Activated CD4-positive, CD25-positive, alpha-beta regulatory T cell treated with anti-CD3 and anti-CD28 coated beads, Interleukin-2, amount 50 U/mL, for 72 hours (primary cell): ENCODE data around the gene TNNT2.

Source experiments
- DNase-seq: peaks from one replicate; pipeline ENCODE4 v3.0.0; 2021

Gene TNNT2

GRCh38 chr1:201401700-201402099 is 24.2 kb upstream of the TNNT2 start:
- DNase-seq = no peak

- no peak for DNase-seq
Observed at GRCh38 chr1:201400852-201401230, 23.4 kb upstream of the TNNT2 start.

- no peak for DNase-seq
Observed at GRCh38 chr1:201400212-201400851, 22.9 kb upstream of the TNNT2 start.

- no peak for DNase-seq
Observed at GRCh38 chr1:201399352-201400126, 22.1 kb upstream of the TNNT2 start.

DNA sequence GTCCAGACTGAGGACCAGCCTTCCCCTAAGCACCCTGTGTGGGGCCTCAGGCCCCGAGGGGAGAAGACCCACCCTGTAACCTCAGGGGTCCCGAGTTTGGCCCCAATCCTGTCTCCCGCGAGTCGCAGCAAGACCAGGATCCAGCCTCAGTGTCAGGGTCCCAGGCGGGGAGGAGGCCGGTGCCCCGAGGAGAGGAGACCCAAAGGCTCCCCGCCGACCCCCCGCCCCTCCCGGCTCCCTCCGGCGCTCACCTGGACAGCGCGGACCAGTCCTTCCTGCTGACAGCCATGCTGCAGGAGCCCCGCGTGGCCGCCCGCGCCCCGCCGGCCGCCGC is 21.5 kb upstream of the TNNT2 start, which contains the start of gene LAD1:
Gene LAD1 (minus strand): TSS at position 307 of the 334 bp plus-strand sequence. CDS start 18 bp downstream, at position 289.
- no peak for DNase-seq

DNA sequence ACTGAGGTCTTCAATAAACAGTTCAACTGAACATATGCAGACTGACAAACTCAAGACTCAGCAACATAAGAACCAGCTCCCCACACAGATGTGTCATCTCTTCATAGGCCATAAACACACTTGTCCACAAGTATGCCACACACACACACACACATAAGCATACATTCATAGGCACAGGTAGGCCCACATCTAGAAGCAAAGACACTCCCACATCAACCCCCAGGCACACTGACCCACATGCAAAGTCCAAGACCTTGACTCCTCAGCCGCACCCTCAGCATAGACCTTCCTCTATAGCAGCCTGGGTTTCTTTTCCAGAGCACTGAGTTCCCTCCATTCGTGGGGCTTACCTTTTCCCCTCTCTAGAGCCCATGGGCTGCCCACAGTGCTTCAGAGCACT is 20.2 kb upstream of the TNNT2 start:
- DNase-seq = no peak

GRCh38 chr1:201396861-201397464 is 19.5 kb upstream of the TNNT2 start:
- DNase-seq = no peak

DNA sequence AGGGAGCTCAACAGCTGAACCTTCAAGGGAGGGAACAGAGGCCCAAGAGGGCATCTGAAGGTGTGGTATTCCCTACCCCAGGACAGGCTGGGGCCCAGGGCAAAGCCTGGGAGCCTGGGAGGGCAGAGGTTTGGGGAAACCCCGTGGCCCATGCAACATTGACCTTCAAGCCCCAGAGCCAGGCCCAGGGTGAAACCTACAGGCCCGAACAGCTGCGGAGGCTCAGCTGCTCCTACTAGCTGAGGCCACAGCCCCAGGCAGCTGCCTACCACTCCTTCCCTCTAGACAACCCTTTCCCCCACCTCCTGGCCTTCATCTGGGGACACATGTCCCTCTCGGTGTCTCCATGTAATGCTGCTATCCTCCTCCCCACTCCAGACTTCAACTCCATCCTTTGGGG is 18.5 kb upstream of the TNNT2 start:
- no peak for DNase-seq

- no peak for DNase-seq
Observed at GRCh38 chr1:201394591-201394990, 17.1 kb upstream of the TNNT2 start.

GRCh38 chr1:201393076-201393475 is 15.6 kb upstream of the TNNT2 start:
- no peak for DNase-seq

DNA sequence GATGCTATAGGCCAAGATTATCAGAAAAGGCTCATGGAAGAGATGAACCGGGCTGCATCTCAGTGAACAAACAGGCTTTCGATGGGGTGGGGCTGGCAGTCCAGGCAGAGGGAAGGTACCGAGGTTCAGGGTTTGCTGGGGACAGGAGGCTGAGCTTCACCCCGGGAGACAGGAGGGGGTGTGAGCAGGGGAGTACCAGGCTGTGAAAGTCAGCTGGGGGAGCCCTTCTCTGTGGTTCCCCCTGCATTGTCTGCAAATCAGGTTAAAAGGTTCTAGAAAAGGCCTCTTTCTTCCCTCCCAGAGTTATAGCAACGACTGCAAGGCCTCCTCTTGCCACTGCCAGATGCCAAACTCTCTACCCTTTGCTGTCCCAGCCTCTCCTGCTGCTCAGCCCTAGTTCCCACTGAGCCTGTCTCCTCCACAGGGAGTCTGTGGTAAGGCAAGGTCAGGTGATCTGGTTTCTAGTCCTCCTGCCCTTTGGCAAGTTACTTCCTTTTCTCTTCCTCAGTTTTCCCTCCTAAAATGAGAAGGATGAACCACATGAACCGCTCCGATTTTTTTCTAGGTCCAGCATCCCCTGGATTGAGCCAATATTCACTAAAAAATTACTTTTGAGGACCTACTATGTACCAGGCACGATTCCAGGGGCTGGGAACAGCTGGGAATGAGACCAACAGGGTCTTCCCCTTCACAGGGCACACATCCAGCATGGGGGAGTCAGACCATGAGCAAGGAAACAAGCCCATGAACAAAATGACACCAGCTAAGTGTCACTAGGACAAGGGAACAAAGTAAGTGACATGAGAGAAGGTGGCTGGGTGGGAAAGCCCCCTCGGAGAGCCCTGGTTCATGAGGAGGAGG is 14.4 kb upstream of the TNNT2 start:
- DNase-seq = no peak

DNA sequence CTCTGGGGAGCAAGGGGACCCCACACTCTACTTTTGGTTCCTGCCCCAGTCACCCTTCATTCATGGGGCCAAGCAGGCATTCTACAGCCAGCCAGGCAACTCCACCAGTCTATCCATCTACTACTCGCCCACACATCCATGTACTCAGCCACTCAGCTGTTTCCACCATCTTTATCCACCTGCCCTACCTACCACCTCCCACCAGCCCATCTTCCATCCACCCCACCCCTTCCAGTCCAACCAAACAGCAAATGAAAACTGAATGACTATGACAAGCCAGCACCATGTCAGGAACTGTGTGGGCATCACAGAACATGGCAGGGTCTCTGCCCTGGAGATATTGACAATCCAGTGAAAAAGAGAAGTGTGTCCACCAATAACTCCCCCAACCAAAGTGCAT is 13.7 kb upstream of the TNNT2 start:
- no peak for DNase-seq

DNA sequence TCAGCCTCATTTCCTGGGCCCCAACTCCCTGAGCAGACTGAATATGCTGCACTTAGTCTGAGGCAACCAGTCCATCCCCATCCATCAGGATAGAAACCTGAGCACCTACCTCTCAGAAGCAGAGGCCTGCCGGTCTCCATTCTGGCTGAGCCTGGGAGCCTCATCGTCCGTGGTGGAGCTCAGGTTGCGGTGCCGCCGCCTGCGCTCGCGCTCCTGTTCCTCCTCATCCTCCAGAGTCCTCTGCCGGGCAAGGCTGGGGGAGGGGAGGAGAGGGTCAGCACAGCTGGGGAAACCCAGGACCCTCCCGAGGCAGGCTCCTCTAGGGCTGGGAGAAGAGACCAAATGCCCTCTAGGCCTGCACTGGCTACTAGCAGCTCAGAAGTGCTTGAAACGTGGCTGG is 11.6 kb upstream of the TNNT2 start:
- no peak for DNase-seq

GRCh38 chr1:201386208-201386607 is 8.7 kb upstream of the TNNT2 start:
- DNase-seq = no peak

GRCh38 chr1:201385299-201385891 is 7.9 kb upstream of the TNNT2 start:
- DNase-seq = peak; percentile 55

DNA sequence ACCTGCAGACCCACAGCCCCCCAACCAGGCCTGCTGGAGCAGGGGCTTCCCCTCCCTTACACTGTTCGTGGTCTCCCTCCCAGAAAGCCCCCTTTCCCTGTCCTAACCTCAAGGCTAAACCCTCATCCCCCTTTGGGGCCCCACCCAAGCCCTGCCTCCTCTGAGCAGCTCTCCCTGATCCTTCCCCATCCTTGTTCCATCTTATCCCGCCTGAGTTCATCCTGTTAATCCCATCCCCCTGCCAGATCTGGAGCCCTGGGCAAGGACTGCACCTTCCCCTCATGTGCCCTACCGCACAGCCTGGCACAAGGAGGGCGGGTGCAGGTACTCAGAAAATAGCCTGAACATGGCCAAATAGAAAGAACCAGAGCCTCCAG is 6.9 kb upstream of the TNNT2 start:
- no peak for DNase-seq

DNA sequence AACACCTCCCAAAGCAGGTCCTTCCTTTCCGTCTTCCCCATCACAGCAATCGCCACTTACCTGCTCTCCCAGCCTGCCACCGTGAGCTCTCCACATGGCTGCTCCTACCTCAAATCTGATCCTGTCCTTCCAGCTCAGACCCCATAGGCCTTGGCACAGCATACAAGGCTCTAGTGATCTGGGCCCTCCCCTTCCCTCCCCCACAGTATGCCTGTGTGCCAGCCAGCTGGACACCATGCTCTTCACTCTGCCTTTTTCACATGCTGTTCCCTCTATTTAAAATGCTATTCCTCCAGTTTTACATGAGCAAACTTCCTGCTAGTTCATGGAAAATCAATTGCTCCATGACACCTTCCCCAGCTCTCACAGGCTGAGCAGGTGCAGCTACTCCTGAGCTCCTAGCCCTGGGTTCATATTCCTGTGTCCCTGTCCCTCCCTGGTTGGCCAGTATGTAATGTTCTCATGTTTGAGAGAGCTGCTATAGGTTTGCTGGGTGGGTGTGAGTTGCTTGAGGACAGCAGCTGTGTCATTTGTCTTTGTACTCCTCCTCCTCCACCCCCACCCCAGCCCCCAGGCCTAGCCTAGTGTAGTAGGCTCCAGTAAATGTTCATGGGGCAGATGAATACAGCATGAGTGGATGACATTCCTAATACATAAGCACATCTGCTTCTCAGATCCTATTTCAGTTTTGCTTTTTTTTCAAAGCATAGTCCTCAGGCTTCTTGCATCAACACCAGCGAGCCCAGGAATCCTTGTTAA is 6.3 kb upstream of the TNNT2 start:
- DNase-seq = no peak

DNA sequence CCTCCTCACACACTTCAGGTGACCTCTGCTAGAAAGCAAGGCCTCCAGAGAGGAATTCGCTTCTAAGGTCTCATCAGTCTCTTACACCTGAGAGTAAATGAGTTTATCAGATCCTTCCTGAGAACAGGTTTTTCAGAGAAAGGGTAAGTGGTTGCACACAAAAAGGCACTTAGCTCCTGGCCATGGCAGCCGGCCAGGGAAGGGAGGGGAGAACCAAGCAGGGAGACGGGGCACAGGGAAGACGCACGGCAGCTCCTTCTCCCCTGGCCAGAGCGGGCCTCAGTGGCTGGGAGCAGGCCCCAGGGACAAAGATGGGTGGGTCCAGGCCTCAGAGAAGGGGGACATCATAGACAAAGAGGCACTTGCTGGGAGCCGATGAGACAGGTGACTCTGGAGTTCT is 3.6 kb upstream of the TNNT2 start:
- no peak for DNase-seq

DNA sequence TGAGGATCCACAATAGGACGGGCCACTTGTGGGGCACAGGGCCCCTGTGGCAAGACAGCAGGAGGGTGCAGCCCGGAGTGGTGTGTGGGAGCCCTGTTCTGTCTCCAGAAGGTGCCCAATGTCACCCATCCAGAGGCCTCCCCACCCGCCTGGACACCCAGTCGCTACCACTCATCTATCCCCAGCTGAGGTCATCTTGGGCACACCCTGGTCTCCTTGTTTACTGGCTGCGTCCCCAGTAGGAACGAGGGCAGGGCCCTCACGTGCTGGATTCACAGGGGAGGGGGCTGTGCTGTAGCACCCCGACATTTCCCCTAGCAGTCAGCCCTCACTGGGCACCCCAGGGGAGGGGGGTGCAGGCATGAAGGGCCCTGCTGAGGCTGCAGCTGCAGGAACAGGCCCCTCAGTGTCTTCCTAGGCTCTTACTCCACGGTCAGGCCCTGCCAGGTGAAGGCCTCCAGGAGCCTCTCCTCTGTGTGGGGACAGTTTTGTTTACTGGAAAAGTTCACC is 2.3 kb upstream of the TNNT2 start:
- DNase-seq = no peak

DNA sequence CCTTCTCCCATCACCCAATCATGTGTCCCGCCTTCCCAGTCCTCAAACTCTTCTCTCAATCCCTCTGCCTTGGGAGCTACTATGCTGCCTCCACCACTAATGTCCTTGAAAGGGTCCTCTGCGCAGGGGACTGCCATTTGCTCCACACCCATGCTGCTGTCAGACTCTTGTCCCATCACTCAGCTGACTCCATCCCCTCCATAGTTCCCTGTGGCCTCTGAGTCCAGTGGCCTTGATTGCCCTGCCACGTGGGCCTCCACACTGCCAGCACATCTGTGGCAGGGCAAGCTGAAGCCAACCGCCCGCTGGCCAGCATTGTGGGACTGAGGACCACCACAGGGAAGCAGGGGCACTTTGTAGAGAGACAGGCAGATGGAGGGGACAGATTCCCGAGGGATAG is 1.3 kb upstream of the TNNT2 start:
- no peak for DNase-seq

DNA sequence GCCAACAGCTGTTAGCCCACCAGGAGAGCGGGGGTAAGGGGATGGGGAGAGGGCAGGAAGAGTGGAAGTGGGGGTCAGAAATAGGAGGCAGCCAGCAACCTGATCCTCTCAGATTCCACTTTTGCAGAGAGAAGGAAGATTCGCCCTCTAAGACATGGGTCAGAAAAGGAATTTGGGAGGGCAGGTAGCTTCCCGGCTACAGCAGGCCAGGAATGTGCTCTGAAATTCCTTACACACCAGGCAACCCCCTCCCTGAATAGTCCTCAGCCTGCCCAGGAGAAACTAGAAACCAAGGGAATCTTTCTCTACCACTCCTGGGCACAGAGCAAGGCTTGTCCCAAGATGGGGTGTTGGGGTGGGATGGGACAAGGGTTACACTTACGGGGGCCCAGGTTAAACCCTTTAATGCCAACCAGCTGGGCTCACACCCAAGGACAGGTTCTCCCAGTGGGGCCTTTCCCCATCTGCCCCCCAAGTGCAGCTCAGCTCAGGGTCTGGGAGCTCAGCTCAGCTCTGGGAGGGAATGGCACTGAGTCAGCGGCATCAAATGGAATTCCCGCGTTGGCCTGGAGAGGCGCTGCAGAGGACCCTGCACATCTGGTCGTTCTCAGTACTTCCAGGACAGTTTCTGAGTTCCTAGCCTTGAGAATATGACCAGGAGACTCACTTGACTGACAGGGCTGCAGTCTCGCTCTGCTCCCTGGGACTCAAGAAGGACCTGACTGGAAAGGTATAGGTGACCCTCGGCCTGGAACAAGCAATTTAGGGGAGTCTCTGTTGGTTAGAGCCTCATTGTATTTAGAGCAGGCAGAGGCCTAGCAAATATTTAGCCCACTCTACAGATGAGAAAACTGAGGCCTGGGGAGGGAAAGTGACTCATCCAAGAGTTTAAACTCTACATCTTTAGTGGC is 761 bp downstream of the TNNT2 start:
- DNase-seq = no peak
